HL-60 (cell line): ENCODE measurements around the gene EXOSC6.
"Not testable (repeated sequence)": the region's sequence is repeated elsewhere in the genome, so short reads cannot be mapped to it uniquely, and the experiment has no call there.

ENCODE experiments used
- DNase-seq, 2 experiments: peaks; one replicate each; pipeline ENCODE4 v3.0.0-alpha.2; 2010 to 2020; ENCODE audit warnings: low read depth in 1 of 2, low spot score in 1 of 2
- H3K27ac ChIP-seq: fragments of 250-450 bp; sonication (Bioruptor Pico); replicated peaks from 2 replicates; pipeline ENCODE4 v1.5.1; 2020; ENCODE audit warnings: mild to moderate bottlenecking, moderate library complexity
- H3K27me3 ChIP-seq: fragments of 250-450 bp; sonication (Bioruptor Pico); 2 replicates; pipeline ENCODE4 v1.5.1; 2021; ENCODE audit warnings: mild to moderate bottlenecking, moderate library complexity; ENCODE audit not compliant: insufficient read depth, poor library complexity, severe bottlenecking
- H3K4me3 ChIP-seq: replicated peaks from 2 replicates; pipeline ENCODE4 v1.5.1; 2011; ENCODE audit warnings: mild to moderate bottlenecking, control low read depth, low read length; ENCODE audit not compliant: insufficient read depth
- CTCF ChIP-seq: IDR thresholded peaks from one replicate; pipeline ENCODE4 v1.5.1; 2011; ENCODE audit warnings: low read length, control low read depth, inconsistent platforms; ENCODE audit not compliant: insufficient read depth
- GABPA ChIP-seq: IDR thresholded peaks from 2 replicates; pipeline ENCODE4 v1.6.1; 2012; ENCODE audit warnings: low read depth
- POLR2AphosphoS5 ChIP-seq: IDR thresholded peaks from 2 replicates; pipeline ENCODE4 v1.6.1; 2012; ENCODE audit warnings: low read depth
- SPI1 ChIP-seq: IDR thresholded peaks from 2 replicates; pipeline ENCODE4 v1.6.1; 2012; ENCODE audit warnings: low read depth, mild to moderate bottlenecking, borderline replicate concordance
- TF ChIP-seq, protein P1 (sequence below): IDR thresholded peaks from 2 replicates; pipeline ENCODE4 v1.6.1; 2012; ENCODE audit warnings: low read depth; ENCODE audit not compliant: insufficient replicate concordance

Gene EXOSC6

GRCh38 chr16:70289229-70290094 lies 37.7 kb upstream of the EXOSC6 start, which contains the start of gene AARS1:
TSS of gene AARS1 (minus strand) at chr16:70289506. CDS start at chr16:70282763, 6,743 bp downstream.
- Histone ChIP-seq H3K27ac (peak within 1 kb of the TSS; percentile 98), H3K4me3 (peak within 1 kb of the TSS; percentile 87), H3K27me3 (no peaks in the 10 kb centered on the region)
- DNase-seq: peak; percentile 99
- peak; percentile 85; the same call in 1 of the 2 replicates for TF ChIP-seq POLR2AphosphoS5
- TF ChIP-seq, protein P1, sequence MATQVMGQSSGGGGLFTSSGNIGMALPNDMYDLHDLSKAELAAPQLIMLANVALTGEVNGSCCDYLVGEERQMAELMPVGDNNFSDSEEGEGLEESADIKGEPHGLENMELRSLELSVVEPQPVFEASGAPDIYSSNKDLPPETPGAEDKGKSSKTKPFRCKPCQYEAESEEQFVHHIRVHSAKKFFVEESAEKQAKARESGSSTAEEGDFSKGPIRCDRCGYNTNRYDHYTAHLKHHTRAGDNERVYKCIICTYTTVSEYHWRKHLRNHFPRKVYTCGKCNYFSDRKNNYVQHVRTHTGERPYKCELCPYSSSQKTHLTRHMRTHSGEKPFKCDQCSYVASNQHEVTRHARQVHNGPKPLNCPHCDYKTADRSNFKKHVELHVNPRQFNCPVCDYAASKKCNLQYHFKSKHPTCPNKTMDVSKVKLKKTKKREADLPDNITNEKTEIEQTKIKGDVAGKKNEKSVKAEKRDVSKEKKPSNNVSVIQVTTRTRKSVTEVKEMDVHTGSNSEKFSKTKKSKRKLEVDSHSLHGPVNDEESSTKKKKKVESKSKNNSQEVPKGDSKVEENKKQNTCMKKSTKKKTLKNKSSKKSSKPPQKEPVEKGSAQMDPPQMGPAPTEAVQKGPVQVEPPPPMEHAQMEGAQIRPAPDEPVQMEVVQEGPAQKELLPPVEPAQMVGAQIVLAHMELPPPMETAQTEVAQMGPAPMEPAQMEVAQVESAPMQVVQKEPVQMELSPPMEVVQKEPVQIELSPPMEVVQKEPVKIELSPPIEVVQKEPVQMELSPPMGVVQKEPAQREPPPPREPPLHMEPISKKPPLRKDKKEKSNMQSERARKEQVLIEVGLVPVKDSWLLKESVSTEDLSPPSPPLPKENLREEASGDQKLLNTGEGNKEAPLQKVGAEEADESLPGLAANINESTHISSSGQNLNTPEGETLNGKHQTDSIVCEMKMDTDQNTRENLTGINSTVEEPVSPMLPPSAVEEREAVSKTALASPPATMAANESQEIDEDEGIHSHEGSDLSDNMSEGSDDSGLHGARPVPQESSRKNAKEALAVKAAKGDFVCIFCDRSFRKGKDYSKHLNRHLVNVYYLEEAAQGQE: no peak

GRCh38 chr16:70287304-70287971 lies 35.7 kb upstream of the EXOSC6 start:
- Histone ChIP-seq H3K4me3 (peak overlapping the region; percentile 87), H3K27ac (peak overlapping the region; percentile 98)
- DNase-seq: not testable (repeated sequence)

GRCh38 chr16:70276392-70276791 lies 24.7 kb upstream of the EXOSC6 start:
- no peak for TF ChIP-seq GABPA
- TF ChIP-seq SPI1: no peak
- TF ChIP-seq, protein P1: no peak
- TF ChIP-seq POLR2AphosphoS5: no peak
- no peak for TF ChIP-seq CTCF
- no peaks in the 10 kb centered on the region for H3K27me3 ChIP-seq

More at GRCh38 chr16:70287304-70287971, 35.7 kb upstream of the EXOSC6 start:
- not testable (repeated sequence) for H3K27me3 ChIP-seq

DNA sequence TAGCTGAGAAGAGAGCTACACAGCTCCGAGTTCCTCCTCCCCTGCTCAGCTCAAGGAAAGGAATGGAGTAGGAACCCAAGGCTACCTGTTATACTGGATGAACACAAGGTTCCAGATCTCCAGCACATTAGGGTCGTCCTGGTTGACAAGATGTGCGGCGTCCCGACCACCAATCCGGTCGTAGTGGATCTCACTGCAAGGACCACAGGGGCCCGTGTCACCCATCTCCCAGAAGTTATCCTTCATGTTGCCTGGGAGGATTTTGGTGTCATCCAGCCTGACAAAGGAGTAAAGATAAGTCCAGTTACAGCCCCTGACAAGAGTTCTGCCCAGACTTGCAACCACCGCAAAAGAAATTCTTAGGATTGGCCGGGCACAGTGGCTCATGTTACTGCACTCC lies 20.0 kb upstream of the EXOSC6 start:
- no peak for DNase-seq
- no peak overlapping the region for H3K4me3 ChIP-seq
- H3K27ac ChIP-seq: no peak overlapping the region
- TF ChIP-seq, protein P1: no peak
- TF ChIP-seq GABPA (no peak), SPI1 (no peak), CTCF (no peak), POLR2AphosphoS5 (no peak)
- no peaks in the 10 kb centered on the region for H3K27me3 ChIP-seq

More at GRCh38 chr16:70276392-70276791, 24.7 kb upstream of the EXOSC6 start:
- no peak overlapping the region for H3K27ac ChIP-seq
- H3K4me3 ChIP-seq: no peak overlapping the region
- DNase-seq: no peak
